DOHH2 (cell line): Measurements from ENCODE around the gene LCN9.

ENCODE experiments used
- CTCF ChIP-seq: fragments of 200-600 bp; sonication (generic); IDR thresholded peaks from one replicate; pipeline ENCODE4 v1.5.1; 2014; ENCODE audit warnings: antibody characterized with exemption, mild to moderate bottlenecking, low read depth, low read length; ENCODE audit not compliant: poor library complexity, severe bottlenecking
- EZH2phosphoT487 ChIP-seq: fragments of 200-600 bp; sonication (generic); IDR thresholded peaks from 2 replicates; pipeline ENCODE4 v1.6.1; 2017; ENCODE audit warnings: borderline replicate concordance, mild to moderate bottlenecking, antibody characterized with exemption, low read length, moderate library complexity, mixed read lengths

DNA sequence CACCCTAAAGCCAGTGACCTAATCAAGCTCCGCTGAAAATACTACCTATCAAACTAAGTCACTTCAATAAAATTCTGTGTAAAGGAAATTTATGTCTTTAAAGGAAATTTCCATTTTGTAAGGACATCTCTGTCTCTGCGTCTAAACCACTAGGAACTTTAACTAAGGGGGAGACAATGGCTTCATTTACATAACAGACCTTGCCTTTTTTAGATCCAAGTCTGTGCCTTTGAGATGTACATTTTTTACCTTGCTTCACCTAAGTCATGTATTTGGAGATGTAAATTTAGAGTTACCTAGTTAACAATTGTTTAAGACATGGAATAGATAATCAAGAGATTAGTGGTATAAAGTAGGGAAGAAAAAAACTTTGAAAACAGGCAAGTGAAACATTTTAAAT is 13.6 kb upstream of the LCN9 start:
- TF ChIP-seq CTCF, result no peak
- no peak for TF ChIP-seq EZH2phosphoT487
